HepG2 (cell line): Measurements from ENCODE around the gene ZNF556. TPM values are rescaled to one million over a fixed set of nuclear protein-coding genes. Genes with fewer than 3 reads are reported as not detected.
A peak's percentile ranks its signal among the peaks of the same experiment; 100 is the strongest.

ENCODE experiments used
- DNMT1 ChIP-seq: sonication (generic); formaldehyde crosslinking; IDR thresholded peaks from 2 replicates; pipeline ENCODE4 v1.5.1; 2020; ENCODE audit warnings: mild to moderate bottlenecking, missing genetic modification reagents
- HMGA1 ChIP-seq: sonication (generic); formaldehyde crosslinking; conservative IDR thresholded peaks from 2 replicates; pipeline ENCODE4 v1.4.0; 2020; ENCODE audit warnings: missing genetic modification reagents
- KDM5A ChIP-seq: fragments of 200-600 bp; sonication (generic); IDR thresholded peaks from 2 replicates; pipeline ENCODE4 v1.7.0; 2018; ENCODE audit warnings: antibody characterized with exemption, mild to moderate bottlenecking, low read length, borderline replicate concordance
- RAD51 ChIP-seq: fragments of 450-650 bp; IDR thresholded peaks from 2 replicates; pipeline ENCODE4 v1.6.1; 2016; ENCODE audit warnings: borderline replicate concordance
- TCF7 ChIP-seq: sonication (generic); IDR thresholded peaks from 2 replicates; pipeline ENCODE4 v1.6.1; 2016; ENCODE audit warnings: antibody characterized with exemption, low read depth
- YEATS2 ChIP-seq: sonication (generic); formaldehyde crosslinking; IDR thresholded peaks from 2 replicates; pipeline ENCODE4 v1.4.0; 2020; ENCODE audit warnings: missing genetic modification reagents, borderline replicate concordance
- ZBTB43 ChIP-seq: sonication (generic); formaldehyde crosslinking; conservative IDR thresholded peaks from 2 replicates; pipeline ENCODE4 v1.4.0; 2020; ENCODE audit warnings: missing genetic modification reagents
- ZFP37 ChIP-seq: sonication (generic); formaldehyde crosslinking; IDR thresholded peaks from 2 replicates; pipeline ENCODE4 v1.4.0; 2020; ENCODE audit warnings: missing genetic modification reagents, borderline replicate concordance
- ZHX2 ChIP-seq, 2 experiments: sonication (generic) in 1 of 2; formaldehyde crosslinking in 1 of 2; IDR thresholded peaks; 2 replicates each; pipeline versions ENCODE4 v1.6.1 to v1.9.0; 2014 to 2022; ENCODE audit warnings: antibody characterized with exemption in 1 of 2, borderline replicate concordance in 1 of 2, inconsistent platforms in 1 of 2, low read depth in 1 of 2, missing genetic modification reagents in 1 of 2
- ZNF329 ChIP-seq: sonication (generic); formaldehyde crosslinking; IDR thresholded peaks from 2 replicates; pipeline ENCODE4 v1.9.0; 2021; ENCODE audit warnings: low read depth, mild to moderate bottlenecking, missing genetic modification reagents
- ZNF414 ChIP-seq: sonication (generic); formaldehyde crosslinking; IDR thresholded peaks from 2 replicates; pipeline ENCODE4 v1.5.0; 2020; ENCODE audit warnings: missing genetic modification reagents
- ZNF574 ChIP-seq: sonication (generic); formaldehyde crosslinking; IDR thresholded peaks from 2 replicates; pipeline ENCODE4 v1.4.0; 2020; ENCODE audit warnings: missing genetic modification reagents
- polyA plus RNA-seq, 8 experiments: library from polyadenylated mRNA; depleted of rRNA in 3 of 8; stranded (reverse) in 7 of 8; unstranded in 1 of 8; fragments of >200 nt; fragmentation: Illumina TruSeq in 4 of 8; extraction: Trizol in 4 of 8; gene quantifications; 2 replicates each; pipeline versions ENCODE4 v1.2.1 to v1.2.3, GENCODE V29; 2011 to 2016; ENCODE audit warnings: low read depth in 4 of 8, missing spikeins in 1 of 8, mixed read lengths in 1 of 8; ENCODE audit not compliant: insufficient read depth in 1 of 8
- total RNA-seq, 5 experiments: library from RNA; depleted of rRNA; stranded (reverse); fragments of >200 nt; fragmentation: Illumina TruSeq; extraction: Trizol; gene quantifications; 2 replicates each; pipeline ENCODE4 v1.2.3, GENCODE V29; 2016; ENCODE audit warnings: low read depth in 1 of 5
- TF ChIP-seq, protein P1 (sequence below): IDR thresholded peaks from 2 replicates; pipeline ENCODE4 v1.6.1; 2016; ENCODE audit warnings: mild to moderate bottlenecking, missing biosample characterization, missing genetic modification reagents
- TF ChIP-seq, protein P2 (sequence below): sonication (generic); formaldehyde crosslinking; IDR thresholded peaks from 2 replicates; pipeline ENCODE4 v1.8.0; 2023; ENCODE audit warnings: mild to moderate bottlenecking, missing genetic modification reagents

ZNF556 gene
- total and polyA plus RNA-seq, 2 of the 13 experiments (the other 11 are each of a cell fraction or from before 2014, with no cell fraction given) = 4.2 to 28.6 TPM

GRCh38 chr19:2840794-2841791, 26.0 kb upstream of the ZNF556 start, which contains the start of gene ZNF555 (continued):
- TF ChIP-seq ZHX2 (IDR thresholded peaks at IDR 0.05; ENCODE audit: low read depth) (0 out of 2 replicates have a peak, but pooled peaks have one; percentile 18), ZHX2 (CRISPR knock-in tag; IDR thresholded peaks at IDR 0.05; ENCODE audit: borderline replicate concordance) (peak; percentile 78; the same call in 1 of the 2 replicates), TCF7 (no peak), ZNF414 (CRISPR knock-in tag) (peak; percentile 97), DNMT1 (CRISPR knock-in tag) (no peak), ZBTB43 (CRISPR knock-in tag) (0 out of 2 replicates have a peak, but pooled peaks have one; percentile 52), ZNF329 (CRISPR knock-in tag) (0 out of 2 replicates have a peak, but pooled peaks have one; percentile 54), ZFP37 (CRISPR knock-in tag) (no peak), RAD51 (no peak), ZNF574 (peak; percentile 50), KDM5A (no peak), YEATS2 (peak; percentile 84; the same call in 1 of the 2 replicates), HMGA1 (CRISPR knock-in tag) (no peak)
- TF ChIP-seq, protein P1, sequence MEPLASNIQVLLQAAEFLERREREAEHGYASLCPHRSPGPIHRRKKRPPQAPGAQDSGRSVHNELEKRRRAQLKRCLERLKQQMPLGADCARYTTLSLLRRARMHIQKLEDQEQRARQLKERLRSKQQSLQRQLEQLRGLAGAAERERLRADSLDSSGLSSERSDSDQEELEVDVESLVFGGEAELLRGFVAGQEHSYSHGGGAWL (CRISPR knock-in tag) = peak; percentile 47; the same call in 1 of the 2 replicates
- TF ChIP-seq, protein P2, sequence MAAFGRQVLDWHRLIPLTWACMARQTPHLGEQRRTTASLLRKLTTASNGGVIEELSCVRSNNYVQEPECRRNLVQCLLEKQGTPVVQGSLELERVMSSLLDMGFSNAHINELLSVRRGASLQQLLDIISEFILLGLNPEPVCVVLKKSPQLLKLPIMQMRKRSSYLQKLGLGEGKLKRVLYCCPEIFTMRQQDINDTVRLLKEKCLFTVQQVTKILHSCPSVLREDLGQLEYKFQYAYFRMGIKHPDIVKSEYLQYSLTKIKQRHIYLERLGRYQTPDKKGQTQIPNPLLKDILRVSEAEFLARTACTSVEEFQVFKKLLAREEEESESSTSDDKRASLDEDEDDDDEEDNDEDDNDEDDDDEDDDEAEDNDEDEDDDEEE = no peak
